UCSD-AML1 (cell line): ENCODE results near the gene ADARB2.
"Not testable (repeated sequence)": the region's sequence is repeated elsewhere in the genome, so short reads cannot be mapped to it uniquely, and the experiment has no call there.

Experiments
- DNase-seq: peaks from one replicate; lab custom pipeline; 2025; ENCODE audit not compliant: unreplicated experiment; lab: John Stamatoyannopoulos, UW

ADARB2 gene

GRCh38 chr10:1335642-1336041 lies 401.7 kb downstream of the ADARB2 start:
- DNase-seq: no peak

DNA sequence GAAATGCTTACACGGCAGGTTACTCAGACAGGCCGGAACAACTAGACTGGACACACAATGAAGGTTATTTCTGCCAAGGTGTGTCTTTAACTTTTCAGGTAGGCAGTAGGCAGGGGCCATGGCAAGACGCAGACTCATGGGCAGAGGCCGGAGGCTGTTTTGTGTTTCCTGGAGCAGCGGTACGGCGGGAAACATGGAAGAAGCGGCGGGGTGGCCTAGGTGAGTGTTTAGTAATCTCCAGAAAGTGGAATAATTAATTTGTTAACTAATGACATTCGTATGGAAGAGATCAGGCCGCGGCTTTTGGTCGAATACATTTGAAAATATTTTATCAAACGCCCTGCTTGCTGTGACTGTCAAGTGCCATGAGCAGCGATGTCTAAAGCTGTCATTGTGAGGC lies 403.3 kb downstream of the ADARB2 start:
- no peak for DNase-seq

- no peak for DNase-seq
Observed at GRCh38 chr10:1331560-1331959, 405.8 kb downstream of the ADARB2 start.

DNA sequence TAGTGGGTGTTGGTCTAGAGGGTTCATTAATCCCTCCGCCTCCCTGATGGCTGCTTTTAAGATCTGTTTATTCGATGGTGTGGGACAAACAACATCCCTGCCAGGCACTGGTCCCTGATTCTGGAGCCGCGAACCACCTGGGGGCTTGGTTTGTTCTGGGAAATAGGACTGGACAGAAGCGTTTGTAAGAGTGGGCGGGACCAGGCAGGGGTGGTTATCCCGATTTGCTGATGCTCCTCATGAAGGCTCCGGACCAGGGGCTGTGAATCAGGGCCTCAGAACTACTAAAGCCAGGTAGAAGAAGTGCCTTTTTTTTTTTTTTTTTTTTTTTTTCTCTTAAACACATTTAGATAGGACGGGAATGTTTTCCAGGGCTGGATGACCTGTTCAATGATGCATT lies 407.7 kb downstream of the ADARB2 start:
- no peak for DNase-seq

GRCh38 chr10:1328981-1329614 lies 408.2 kb downstream of the ADARB2 start:
- DNase-seq: no peak

DNA sequence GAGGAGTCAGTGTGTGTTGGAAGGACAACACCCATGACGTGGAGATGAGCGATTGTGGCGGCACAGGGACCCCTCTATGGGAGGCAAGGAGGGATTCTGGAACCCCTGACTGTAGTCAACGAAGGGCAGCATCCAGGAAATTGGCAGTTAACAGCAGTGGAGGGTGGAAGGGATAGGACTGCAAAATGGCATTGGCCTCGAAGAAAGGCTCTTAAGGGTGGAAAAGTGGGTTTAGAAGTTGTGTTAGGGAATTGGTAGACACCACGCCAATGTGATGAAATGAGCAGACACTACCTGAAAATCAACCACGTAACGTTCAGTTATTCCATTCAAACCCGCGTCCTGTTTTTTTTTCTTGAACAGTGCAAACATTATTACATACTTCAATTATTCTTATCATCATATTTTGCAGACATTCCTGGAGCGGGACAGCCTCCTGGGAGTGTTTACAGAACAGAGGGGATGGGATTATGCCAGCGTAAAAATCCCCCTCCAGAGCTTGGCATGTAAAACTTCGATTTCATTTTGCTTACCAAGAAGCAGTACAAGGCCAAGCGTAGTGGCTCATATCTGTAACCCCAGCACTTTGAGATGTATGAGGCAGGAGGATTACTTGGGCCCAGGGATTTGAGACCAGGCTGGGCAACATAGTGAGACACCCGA lies 409.0 kb downstream of the ADARB2 start:
- DNase-seq: no peak

GRCh38 chr10:1327759-1328158 lies 409.6 kb downstream of the ADARB2 start:
- DNase-seq: no peak

- not testable (repeated sequence) for DNase-seq
Observed at GRCh38 chr10:1326514-1326913, 410.8 kb downstream of the ADARB2 start.

- DNase-seq: no peak
Observed at GRCh38 chr10:1324903-1325302, 412.4 kb downstream of the ADARB2 start.

DNA sequence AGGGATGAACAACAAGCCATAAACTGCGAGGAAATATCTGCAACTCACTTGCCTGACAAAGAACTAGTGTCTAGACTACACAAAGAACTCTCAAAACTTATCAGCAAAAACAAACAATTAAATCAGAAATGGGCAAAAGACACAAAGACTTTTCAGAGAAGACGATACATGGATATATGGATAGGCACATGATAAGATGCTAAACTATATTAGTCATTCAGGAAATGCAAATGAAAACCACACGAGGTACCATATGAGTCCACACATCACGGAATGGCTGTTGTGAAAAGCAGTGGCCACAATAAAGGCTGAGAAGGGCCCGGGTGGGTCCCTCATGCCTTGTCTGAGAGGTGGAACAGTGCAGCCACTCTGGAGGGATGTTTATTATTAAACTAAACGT lies 413.4 kb downstream of the ADARB2 start:
- no peak for DNase-seq

GRCh38 chr10:1320739-1321320 lies 416.5 kb downstream of the ADARB2 start:
- DNase-seq: no peak

DNA sequence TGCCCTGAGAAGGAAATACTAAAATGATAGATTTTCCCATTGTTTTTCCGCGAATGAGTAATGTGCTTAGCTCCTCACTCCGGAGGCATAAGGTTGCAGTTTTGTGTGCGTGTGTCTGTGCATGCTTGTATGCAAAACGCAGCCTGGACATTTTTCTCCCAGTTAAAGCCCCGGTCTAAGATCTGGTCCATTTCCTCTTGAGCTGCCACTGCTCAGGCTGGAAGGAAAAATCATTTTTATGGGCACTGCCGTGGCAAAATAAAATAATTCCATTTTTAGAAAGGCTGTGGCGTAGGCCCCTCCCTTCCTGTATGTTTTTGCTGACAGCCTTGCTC lies 420.5 kb downstream of the ADARB2 start:
- DNase-seq: no peak

DNA sequence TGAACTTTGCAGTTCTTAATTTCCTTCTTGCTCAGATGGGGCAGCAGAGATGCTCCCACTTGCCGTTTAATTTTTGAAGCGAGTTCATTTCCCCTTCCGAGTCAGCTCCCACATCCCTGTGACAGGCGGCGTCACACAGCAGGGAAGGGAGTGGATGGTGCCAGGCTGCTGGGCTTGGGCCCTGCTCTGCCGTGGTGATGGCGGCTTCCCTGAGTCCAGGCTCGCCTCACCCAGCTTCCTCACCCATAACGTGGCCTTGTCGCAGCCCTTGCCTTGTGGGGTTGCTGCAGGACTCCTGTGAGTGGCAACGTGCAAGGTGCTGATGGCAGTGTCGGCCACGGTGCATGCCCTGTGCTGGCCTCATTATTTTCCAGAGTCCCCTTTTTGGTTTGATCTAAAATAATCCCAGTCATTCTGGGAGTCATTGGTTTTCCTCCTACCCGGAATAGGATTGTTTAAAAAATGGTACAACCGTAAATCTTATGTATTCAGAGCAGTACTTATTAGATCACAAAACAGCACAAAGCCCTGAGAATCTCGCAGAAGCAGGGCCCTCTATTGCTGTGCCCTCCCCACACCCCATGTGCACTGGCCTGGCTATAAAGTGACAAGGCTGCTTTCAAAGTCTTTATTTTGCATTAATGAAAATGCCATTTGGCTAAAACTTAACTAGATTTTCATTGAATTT lies 421.1 kb downstream of the ADARB2 start:
- peak; percentile 29 for DNase-seq

DNA sequence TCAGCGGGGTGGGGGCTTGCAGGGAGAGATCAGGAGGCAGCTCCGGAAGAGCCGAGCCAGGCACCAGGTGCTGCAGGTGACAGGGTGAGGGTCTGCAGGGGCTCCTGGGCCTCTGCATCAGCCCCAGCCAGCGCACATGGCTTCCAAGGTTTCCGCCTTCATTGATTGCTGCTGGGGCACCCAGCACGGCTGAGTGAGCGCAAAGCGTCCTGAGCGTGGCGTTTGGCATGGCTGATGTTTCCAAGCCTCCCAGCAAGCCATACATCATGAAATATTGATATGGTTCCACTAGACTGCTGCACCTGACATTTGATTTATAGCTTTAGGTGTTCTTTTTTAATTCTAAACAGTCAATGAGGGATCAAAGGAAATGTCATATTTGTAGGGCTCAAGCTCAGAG lies 422.1 kb downstream of the ADARB2 start:
- no peak for DNase-seq

- DNase-seq: no peak
Observed at GRCh38 chr10:1311726-1312125, 425.6 kb downstream of the ADARB2 start.

DNA sequence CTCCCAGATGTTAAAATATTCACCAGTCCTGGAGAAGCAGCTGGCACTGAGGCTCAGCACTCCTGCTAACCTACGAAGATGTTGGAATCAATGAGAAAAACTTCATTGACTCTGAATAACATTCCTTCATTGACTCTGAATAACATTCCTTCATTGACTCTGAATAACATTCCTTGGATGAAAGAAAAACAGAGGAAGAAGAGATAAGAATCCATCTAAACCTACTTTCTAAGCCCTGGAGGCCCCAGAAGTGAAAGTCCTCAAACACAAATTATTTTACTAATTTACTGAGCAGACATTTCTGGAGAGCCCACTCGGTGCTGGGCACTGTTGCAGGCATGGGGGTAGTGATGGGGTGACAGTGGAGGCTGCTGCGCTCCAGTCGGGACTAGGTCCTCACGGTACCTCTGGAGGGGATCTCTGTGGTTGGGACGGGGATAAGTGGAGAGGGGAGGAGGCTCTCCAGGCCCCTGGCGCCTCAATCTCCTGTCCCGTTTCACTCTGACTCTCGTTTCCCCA lies 427.0 kb downstream of the ADARB2 start:
- no peak for DNase-seq

DNA sequence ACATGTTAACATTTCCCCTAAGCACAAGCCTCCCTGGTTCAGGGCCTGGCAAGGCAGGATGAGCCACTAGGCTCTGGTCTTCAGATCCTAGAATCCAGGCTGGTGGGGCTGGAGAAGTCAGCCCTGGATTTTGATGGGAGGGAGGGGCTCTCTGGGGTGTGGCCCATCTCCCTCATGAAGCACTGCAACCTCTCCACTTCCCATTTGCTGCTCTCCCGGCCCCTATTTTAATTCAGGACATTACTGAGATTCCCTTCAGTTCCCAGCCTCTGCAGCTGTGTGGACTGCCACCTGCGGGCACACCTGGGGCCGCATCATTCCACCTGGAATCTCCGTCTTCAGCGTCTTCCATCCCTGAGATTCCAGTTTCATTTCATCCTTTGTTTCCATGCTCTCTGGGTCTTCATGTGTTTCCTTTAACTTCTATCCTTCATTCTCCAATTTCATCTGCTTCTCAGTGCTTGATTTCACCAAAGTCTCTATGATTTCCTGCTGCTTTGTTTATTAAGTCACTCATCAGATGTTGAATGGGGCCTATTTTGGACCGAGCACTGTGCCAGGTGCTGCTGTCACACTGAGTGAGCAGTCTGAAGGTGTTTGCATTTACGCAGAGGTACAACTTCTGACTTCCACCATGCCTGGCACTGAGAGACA lies 427.6 kb downstream of the ADARB2 start:
- no peak for DNase-seq

- DNase-seq: no peak
Observed at GRCh38 chr10:1308962-1309616, 428.2 kb downstream of the ADARB2 start.

- no peak for DNase-seq
Observed at GRCh38 chr10:1308173-1308961, 429.0 kb downstream of the ADARB2 start.

GRCh38 chr10:1301143-1301542 lies 436.2 kb downstream of the ADARB2 start:
- DNase-seq: no peak
